ENCODE data around the gene LRRC70.

The LRRC70 gene

GRCh38 chr5:62560786-62561185, 17.8 kb upstream of the LRRC70 start:
- TF ChIP-seq ISL1 (CRISPR knock-in tag; IDR thresholded peaks at IDR 0.05) (peak; percentile 95), RARB (CRISPR knock-in tag; IDR thresholded peaks at IDR 0.05) (no peak), ARNTL (CRISPR knock-in tag; IDR thresholded peaks at IDR 0.05; ENCODE audit: borderline replicate concordance, low read depth) (no peak), CREB5 (CRISPR knock-in tag; IDR thresholded peaks at IDR 0.05; ENCODE audit: low read depth) (peak; percentile 83), ZC3H10 (CRISPR knock-in tag; IDR thresholded peaks at IDR 0.05) (peak; percentile 95), OSR1 (CRISPR knock-in tag; IDR thresholded peaks at IDR 0.05) (no peak), SNAI2 (CRISPR knock-in tag; IDR thresholded peaks at IDR 0.05) (no peak), TCF4 (CRISPR knock-in tag; IDR thresholded peaks at IDR 0.05; ENCODE audit: borderline replicate concordance) (peak; percentile 49; the same call in 1 of the 2 replicates), ZNF8 (CRISPR knock-in tag; IDR thresholded peaks at IDR 0.05) (no peak), CSRNP3 (CRISPR knock-in tag; IDR thresholded peaks at IDR 0.05) (peak; percentile 56; the same call in 1 of the 2 replicates), PATZ1 (CRISPR knock-in tag; IDR thresholded peaks at IDR 0.05; ENCODE audit: borderline replicate concordance) (peak; percentile 86), ZFP30 (CRISPR knock-in tag; IDR thresholded peaks at IDR 0.05) (no peak), CSDC2 (CRISPR knock-in tag; IDR thresholded peaks at IDR 0.05) (no peak)
- ATAC-seq = peak; percentile 85

- no peak for ATAC-seq
- TF ChIP-seq CREB5 (CRISPR knock-in tag; IDR thresholded peaks at IDR 0.05; ENCODE audit: low read depth) = no peak
- TF ChIP-seq TSHZ2 (CRISPR knock-in tag; IDR thresholded peaks at IDR 0.05) = no peak
- TF ChIP-seq ARNTL (CRISPR knock-in tag; IDR thresholded peaks at IDR 0.05; ENCODE audit: borderline replicate concordance, low read depth) = no peak
- TF ChIP-seq ZFP3 (CRISPR knock-in tag; IDR thresholded peaks at IDR 0.05) = no peak
- TF ChIP-seq ZNF70 (CRISPR knock-in tag; IDR thresholded peaks at IDR 0.05) = no peak
- no peak for TF ChIP-seq BACH2 (CRISPR knock-in tag; IDR thresholded peaks at IDR 0.05; ENCODE audit: borderline replicate concordance)
- no peak for TF ChIP-seq GLIS3 (CRISPR knock-in tag; IDR thresholded peaks at IDR 0.05)
- TF ChIP-seq SNAI2 (CRISPR knock-in tag; IDR thresholded peaks at IDR 0.05) = no peak
- TF ChIP-seq OSR1 (CRISPR knock-in tag; IDR thresholded peaks at IDR 0.05) = no peak
These were observed 16.7 kb upstream of the LRRC70 start for GRCh38 chr5:62561896-62562295.

- TF ChIP-seq ARNTL (CRISPR knock-in tag; IDR thresholded peaks at IDR 0.05; ENCODE audit: borderline replicate concordance, low read depth) (no peak), ISL1 (CRISPR knock-in tag; IDR thresholded peaks at IDR 0.05) (0 out of 2 replicates have a peak, but pooled peaks have one; percentile 27)
- no peak for ATAC-seq
These were observed 15.8 kb upstream of the LRRC70 start for GRCh38 chr5:62562867-62563266.

GRCh38 chr5:62564101-62564500, 14.5 kb upstream of the LRRC70 start:
- ATAC-seq = no peak
- TF ChIP-seq ARNTL (CRISPR knock-in tag; IDR thresholded peaks at IDR 0.05; ENCODE audit: borderline replicate concordance, low read depth) (no peak), ZNF565 (CRISPR knock-in tag; conservative IDR thresholded peaks at IDR 0.05; ENCODE audit: low read depth) (no peak), PPARA (CRISPR knock-in tag; IDR thresholded peaks at IDR 0.05; ENCODE audit: borderline replicate concordance) (no peak), POU6F1 (CRISPR knock-in tag; IDR thresholded peaks at IDR 0.05; ENCODE audit: borderline replicate concordance, low read depth) (no peak), ZFP30 (CRISPR knock-in tag; IDR thresholded peaks at IDR 0.05) (no peak), CREB5 (CRISPR knock-in tag; IDR thresholded peaks at IDR 0.05; ENCODE audit: low read depth) (no peak), CSRNP3 (CRISPR knock-in tag; IDR thresholded peaks at IDR 0.05) (no peak), ESRRG (CRISPR knock-in tag; IDR thresholded peaks at IDR 0.05) (no peak), CSDC2 (CRISPR knock-in tag; IDR thresholded peaks at IDR 0.05) (no peak), BACH2 (CRISPR knock-in tag; IDR thresholded peaks at IDR 0.05; ENCODE audit: borderline replicate concordance) (no peak), GLIS3 (CRISPR knock-in tag; IDR thresholded peaks at IDR 0.05) (no peak), OSR1 (CRISPR knock-in tag; IDR thresholded peaks at IDR 0.05) (no peak), ZFP3 (CRISPR knock-in tag; IDR thresholded peaks at IDR 0.05) (no peak)

All from SK-N-SH treated with all-trans-retinoic acid at 6 μM for 48 hours (cell line).